OCI-LY3 (cell line): ENCODE data around the gene ZBTB16.

Experiments
- CTCF ChIP-seq: fragments of 200-600, 300-600 bp; sonication (generic); IDR thresholded peaks from 2 replicates; pipeline ENCODE4 v1.5.1; 2014; ENCODE audit warnings: antibody characterized with exemption, low read length, low read depth
- EZH2phosphoT487 ChIP-seq: fragments of 200-600 bp; shearing (Covaris generic); IDR thresholded peaks from 2 replicates; pipeline ENCODE4 v1.6.1; 2018; ENCODE audit warnings: antibody characterized with exemption, mixed run types, low read depth

- TF ChIP-seq CTCF (no peak), EZH2phosphoT487 (no peak)
Measured at GRCh38 chr11:114286229-114286628, 226.7 kb downstream of the ZBTB16 start.
